Gastrocnemius medialis (tissue), 4 donors: ENCODE data around the gene ZNF79. TPM values are rescaled to one million over a fixed set of nuclear protein-coding genes. Genes with fewer than 3 reads are reported as not detected.

Experiments used
- ATAC-seq, 2 donors: fragments of 150-250 bp; one replicate each; pipeline ENCODE4 v1.9.1; 2016
- DNase-seq, 2 donors: peaks; one replicate each; pipeline ENCODE4 v3.0.0-alpha.2; 2019
- H3K27ac ChIP-seq, 4 donors: fragments of 200-600 bp; sonication (generic); 1 replicate in 1 of 4; 2 replicates in 3 of 4; pipeline ENCODE4 v1.5.1; 2016 to 2018; ENCODE audit warnings: mild to moderate bottlenecking in 2 of 4, moderate library complexity in 1 of 4
- H3K27me3 ChIP-seq, 3 donors: fragments of 200-600 bp; sonication (generic) in 2 of 3; 1 replicate in 1 of 3; 2 replicates in 2 of 3; pipeline versions ENCODE4 v1.5.1 to v1.6.0; 2016 to 2019; ENCODE audit warnings: mild to moderate bottlenecking in 1 of 3, moderate library complexity in 1 of 3
- H3K36me3 ChIP-seq, 2 donors: fragments of 200-600 bp; sonication (generic) in 1 of 2; one replicate each; pipeline ENCODE4 v1.5.1; 2017 to 2018
- H3K4me1 ChIP-seq, 2 donors: fragments of 200-600 bp; sonication (generic) in 1 of 2; one replicate each; pipeline ENCODE4 v1.5.1; 2016 to 2017; ENCODE audit warnings: mild to moderate bottlenecking in 2 of 2
- H3K4me3 ChIP-seq, 4 donors: fragments of 200-600 bp; sonication (generic) in 3 of 4; 1 replicate in 1 of 4; 2 replicates in 3 of 4; pipeline ENCODE4 v1.5.1; 2016 to 2019; ENCODE audit warnings: mild to moderate bottlenecking in 2 of 4
- H3K9me3 ChIP-seq, 3 donors: fragments of 200-600 bp; sonication (generic) in 2 of 3; 1 replicate in 1 of 3; 2 replicates in 2 of 3; pipeline ENCODE4 v1.5.1; 2016 to 2019
- POLR2A ChIP-seq, 2 donors: fragments of 450-650 bp; IDR thresholded peaks; one replicate each; pipeline ENCODE4 v1.6.1; 2017; ENCODE audit warnings: antibody characterized with exemption in 2 of 2, mild to moderate bottlenecking in 2 of 2, moderate library complexity in 2 of 2
- in situ Hi-C, 4 donors: fragments of 200-750 bp; cut with MboI; loops; one replicate each; pipeline versions ENCODE4 v1.15.0 to v1.8.0; 2017; ENCODE audit warnings: low sequenced_read_pairs in 4 of 4
- intact Hi-C: fragments of 100-400 bp; cut with DNase I; formaldehyde crosslinking; loops from one replicate; pipeline ENCODE4 v1.15.1; 2023; ENCODE audit warnings: low total_unique reads
- total RNA-seq, 4 donors: library from RNA; depleted of rRNA; stranded (reverse); fragments of >200 nt; gene quantifications; one replicate each; pipeline versions ENCODE4 v1.1.0 to v1.2.3, GENCODE V29; 2016
- TF ChIP-seq, protein P1 (sequence below), 5 experiments: fragments of 450-650 bp in 3 of 5; fragments of 200-600 bp in 2 of 5; sonication (generic) in 2 of 5; IDR thresholded peaks in 4 of 5; conservative IDR thresholded peaks in 1 of 5; 1 replicate in 4 of 5; 2 replicates in 1 of 5; pipeline ENCODE4 v1.5.1; 2016 to 2019; ENCODE audit warnings: antibody characterized with exemption in 5 of 5, mild to moderate bottlenecking in 3 of 5, moderate library complexity in 3 of 5

ZNF79 gene
- total RNA-seq, 4 donors from 2014 or later: 3.9 to 9.3 (median 6.4) TPM

- Histone ChIP-seq H3K9me3 (no peaks in the 10 kb centered on the region), H3K4me1 (no peaks in the 10 kb centered on the region), H3K27ac (no peak overlapping the region), H3K36me3 (peaks cover 0 to 55% of the 10 kb centered on the region in 2 donors), H3K4me3 (no peak overlapping the region), H3K27me3 (no peaks in the 10 kb centered on the region)
- in situ Hi-C loops (no loop called here), intact Hi-C loops (no loop called here)
- ATAC-seq (no peak), DNase-seq (no peak)
- TF ChIP-seq, protein P1, sequence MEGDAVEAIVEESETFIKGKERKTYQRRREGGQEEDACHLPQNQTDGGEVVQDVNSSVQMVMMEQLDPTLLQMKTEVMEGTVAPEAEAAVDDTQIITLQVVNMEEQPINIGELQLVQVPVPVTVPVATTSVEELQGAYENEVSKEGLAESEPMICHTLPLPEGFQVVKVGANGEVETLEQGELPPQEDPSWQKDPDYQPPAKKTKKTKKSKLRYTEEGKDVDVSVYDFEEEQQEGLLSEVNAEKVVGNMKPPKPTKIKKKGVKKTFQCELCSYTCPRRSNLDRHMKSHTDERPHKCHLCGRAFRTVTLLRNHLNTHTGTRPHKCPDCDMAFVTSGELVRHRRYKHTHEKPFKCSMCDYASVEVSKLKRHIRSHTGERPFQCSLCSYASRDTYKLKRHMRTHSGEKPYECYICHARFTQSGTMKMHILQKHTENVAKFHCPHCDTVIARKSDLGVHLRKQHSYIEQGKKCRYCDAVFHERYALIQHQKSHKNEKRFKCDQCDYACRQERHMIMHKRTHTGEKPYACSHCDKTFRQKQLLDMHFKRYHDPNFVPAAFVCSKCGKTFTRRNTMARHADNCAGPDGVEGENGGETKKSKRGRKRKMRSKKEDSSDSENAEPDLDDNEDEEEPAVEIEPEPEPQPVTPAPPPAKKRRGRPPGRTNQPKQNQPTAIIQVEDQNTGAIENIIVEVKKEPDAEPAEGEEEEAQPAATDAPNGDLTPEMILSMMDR (IDR thresholded peaks at IDR 0.05 in 4 of 5, conservative IDR thresholded peaks at IDR 0.05 in 1 of 5): no peak
- TF ChIP-seq POLR2A (IDR thresholded peaks at IDR 0.05): no peak
These were observed 43.4 kb downstream of the ZNF79 start for GRCh38 chr9:127467621-127468020.

DNA sequence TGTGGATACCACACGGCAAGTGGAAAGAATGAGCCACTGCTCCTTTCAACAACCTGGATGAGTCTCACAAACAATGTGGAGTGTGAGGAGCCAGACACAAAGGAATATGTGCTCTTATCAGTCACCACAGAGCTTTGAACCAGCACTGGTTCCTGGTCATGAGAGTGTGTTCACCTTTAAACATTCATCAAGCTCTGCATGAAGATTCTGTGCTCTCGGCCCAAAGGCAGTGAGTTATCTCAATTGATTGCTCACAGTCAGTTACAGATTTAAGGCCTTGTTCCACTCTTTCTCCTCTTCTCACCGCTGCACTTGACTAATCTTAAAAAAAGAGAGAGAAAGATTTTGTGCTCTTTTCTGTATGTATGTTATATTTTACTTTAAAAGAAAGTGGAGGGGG is 46.5 kb downstream of the ZNF79 start:
- H3K9me3 ChIP-seq: no peaks in the 10 kb centered on the region
- H3K27me3 ChIP-seq: no peaks in the 10 kb centered on the region
- TF ChIP-seq, protein P1 (IDR thresholded peaks at IDR 0.05 in 4 of 5, conservative IDR thresholded peaks at IDR 0.05 in 1 of 5): no peak
- H3K4me3 ChIP-seq: no peak overlapping the region
- in situ Hi-C loops (no loop called here), intact Hi-C loops (no loop called here)
- no peaks in the 10 kb centered on the region for H3K4me1 ChIP-seq
- no peak overlapping the region for H3K27ac ChIP-seq
- ATAC-seq (no peak), DNase-seq (no peak)
- peaks cover 0 to 54% of the 10 kb centered on the region in 2 donors for H3K36me3 ChIP-seq

DNA sequence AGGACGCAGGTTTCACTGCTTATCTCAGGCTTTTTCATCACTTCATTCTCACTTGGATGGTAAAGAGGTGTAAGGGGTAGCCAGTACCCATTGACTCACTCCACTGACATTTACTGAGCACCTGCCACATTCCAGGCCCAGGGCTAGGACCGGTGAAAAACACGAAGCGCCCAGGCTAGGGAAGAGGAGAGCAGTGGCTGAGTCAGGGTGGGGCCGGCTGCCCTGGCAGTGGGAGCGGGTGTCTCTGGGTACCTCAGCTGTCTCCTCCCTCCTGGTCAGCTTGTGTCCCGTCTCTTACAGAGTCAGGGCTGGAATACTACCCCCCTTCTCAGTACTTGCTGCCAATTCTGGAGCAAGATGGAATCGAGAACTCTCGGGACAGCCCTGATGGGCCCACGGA is 49.3 kb downstream of the ZNF79 start:
- Histone ChIP-seq H3K9me3 (no peaks in the 10 kb centered on the region), H3K36me3 (peaks cover 0 to 42% of the 10 kb centered on the region in 2 donors), H3K27me3 (no peaks in the 10 kb centered on the region), H3K4me3 (no peak overlapping the region), H3K27ac (no peak overlapping the region), H3K4me1 (no peaks in the 10 kb centered on the region)
- no peak for ATAC-seq
- TF ChIP-seq, protein P1 (IDR thresholded peaks at IDR 0.05 in 4 of 5, conservative IDR thresholded peaks at IDR 0.05 in 1 of 5): no peak
- TF ChIP-seq POLR2A (IDR thresholded peaks at IDR 0.05): no peak
- intact Hi-C loops: no loop called here
- in situ Hi-C loops: no loop called here
- no peak for DNase-seq

DNA sequence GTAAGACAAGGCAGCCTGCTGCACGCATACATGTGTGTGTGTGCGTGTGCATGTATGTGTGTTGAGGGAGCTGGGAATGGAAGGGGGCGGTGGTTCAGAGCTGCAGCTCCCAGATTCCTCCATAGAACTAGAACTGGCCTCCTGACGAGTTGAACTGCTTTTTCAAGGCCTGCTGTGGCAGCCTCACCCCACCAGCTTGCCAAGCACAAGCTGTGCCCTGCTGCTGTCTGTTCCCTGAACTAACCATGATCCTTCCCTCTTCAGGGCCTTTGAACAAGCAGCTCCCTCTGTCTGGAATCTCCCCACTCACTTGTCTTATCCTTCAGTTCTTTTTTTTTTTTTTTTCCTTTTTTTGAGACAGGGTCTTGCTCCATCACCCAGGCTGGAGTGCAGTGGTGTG is 49.8 kb downstream of the ZNF79 start:
- Histone ChIP-seq H3K4me3 (no peak overlapping the region), H3K9me3 (no peaks in the 10 kb centered on the region), H3K4me1 (no peaks in the 10 kb centered on the region), H3K27ac (no peak overlapping the region), H3K27me3 (no peaks in the 10 kb centered on the region), H3K36me3 (peaks cover 1 to 42% of the 10 kb centered on the region in 2 donors)
- TF ChIP-seq POLR2A (IDR thresholded peaks at IDR 0.05): no peak
- TF ChIP-seq, protein P1 (IDR thresholded peaks at IDR 0.05 in 4 of 5, conservative IDR thresholded peaks at IDR 0.05 in 1 of 5): no peak
- no peak for DNase-seq
- no peak for ATAC-seq
- in situ Hi-C loops: no loop called here
- intact Hi-C loops: no loop called here

DNA sequence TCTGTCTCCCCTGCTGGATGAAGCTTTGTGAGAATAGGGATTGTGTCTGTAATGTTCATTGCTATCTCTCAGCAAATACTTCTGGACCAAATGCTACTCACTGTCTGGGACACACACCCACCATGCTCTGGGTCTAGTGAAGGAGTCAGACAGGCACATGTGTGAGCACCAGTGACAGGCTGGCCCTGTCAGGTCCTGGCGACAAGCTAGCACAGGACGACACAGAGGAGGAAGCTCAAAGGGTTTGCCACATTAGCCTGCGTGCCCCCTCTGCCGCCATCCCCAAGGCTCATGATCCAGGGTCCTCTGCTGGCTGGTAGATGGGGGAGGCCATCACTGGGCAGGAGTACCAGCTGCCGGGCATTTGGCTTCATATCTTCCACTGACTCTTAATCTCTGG is 50.4 kb downstream of the ZNF79 start:
- no peaks in the 10 kb centered on the region for H3K4me1 ChIP-seq
- ATAC-seq (no peak), DNase-seq (no peak)
- intact Hi-C loops: no loop called here
- H3K4me3 ChIP-seq: no peak overlapping the region
- in situ Hi-C loops: no loop called here
- no peaks in the 10 kb centered on the region for H3K9me3 ChIP-seq
- H3K27me3 ChIP-seq: no peaks in the 10 kb centered on the region
- H3K36me3 ChIP-seq: peaks cover 3 to 44% of the 10 kb centered on the region in 2 donors
- H3K27ac ChIP-seq: no peak overlapping the region
- TF ChIP-seq POLR2A (IDR thresholded peaks at IDR 0.05): no peak
- TF ChIP-seq, protein P1 (IDR thresholded peaks at IDR 0.05 in 4 of 5, conservative IDR thresholded peaks at IDR 0.05 in 1 of 5): no peak
